Activated CD4-positive, alpha-beta memory T cell treated with anti-CD3 and anti-CD28 coated beads for 36 hours (primary cell): ENCODE measurements around the gene ARIH2. TPM values are rescaled to one million over a fixed set of nuclear protein-coding genes. Genes with fewer than 3 reads are reported as not detected.

Source experiments
- CTCF ChIA-PET: fragments of 350-600 bp; sonication (Branson Sonifier 250); formaldehyde crosslinking; loops from one replicate; lab custom pipeline; 2021; ENCODE audit warnings: antibody characterized with exemption, inconsistent platforms; lab: Charles Lee
- POLR2A ChIA-PET: fragments of 350-600 bp; sonication (Branson Sonifier 250); formaldehyde crosslinking; loops from one replicate; lab custom pipeline; 2021; ENCODE audit warnings: antibody characterized with exemption; lab: Charles Lee
- DNase-seq: peaks from one replicate; pipeline ENCODE4 v3.0.0-alpha.2; 2020
- H3K27ac Mint-ChIP-seq: one replicate; pipeline ENCODE4 v1.8.0; 2021; ENCODE audit warnings: mixed read lengths
- H3K27me3 Mint-ChIP-seq: one replicate; pipeline ENCODE4 v1.8.0; 2021; ENCODE audit warnings: mixed read lengths
- H3K36me3 Mint-ChIP-seq: one replicate; pipeline ENCODE4 v1.8.0; 2021; ENCODE audit warnings: mixed read lengths
- H3K4me1 Mint-ChIP-seq: one replicate; pipeline ENCODE4 v1.8.0; 2021; ENCODE audit warnings: low read depth, mixed read lengths
- H3K4me3 Mint-ChIP-seq: one replicate; pipeline ENCODE4 v1.8.0; 2021; ENCODE audit warnings: mild to moderate bottlenecking, mixed read lengths
- H3K9me3 Mint-ChIP-seq: one replicate; pipeline ENCODE4 v1.8.0; 2021; ENCODE audit warnings: mixed read lengths
- intact Hi-C: fragments of 100-400 bp; cut with micrococcal nuclease; formaldehyde crosslinking; loops from one replicate; pipeline ENCODE4 v1.15.1; 2023
- total RNA-seq, 2 experiments: library from RNA; stranded (reverse); gene quantifications; one replicate each; pipeline ENCODE4 v1.2.3, GENCODE V29; 2021

Gene ARIH2
- total RNA-seq, 2 experiments from 2014 or later, result 109 to 130 TPM

- Mint-ChIP-seq H3K27ac (peak overlapping the region; percentile 11), H3K9me3 (no peaks in the 10 kb centered on the region), H3K36me3 (peaks cover 21% of the 10 kb centered on the region), H3K27me3 (no peaks in the 10 kb centered on the region), H3K4me3 (no peak overlapping the region), H3K4me1 (peaks cover 29% of the 10 kb centered on the region)
- no peak for DNase-seq
- ChIA-PET CTCF (interaction anchor here (1.1 to 3.8 kb wide), 4 partner anchors 9 to 27 kb away, joined by 3 to 30 read pairs (median 14); partner anchors contain the start of genes P4HTM and WDR6), POLR2A (interaction anchor here (0.6 to 9.7 kb wide), 3 partner anchors 7 to 77 kb away, joined by 4 to 135 read pairs (median 5); partner anchors contain the start of genes QRICH1 and WDR6)
- intact Hi-C loops, result no loop called here
Measured at GRCh38 chr3:49016414-49017228, 98.0 kb downstream of the ARIH2 start.

DNA sequence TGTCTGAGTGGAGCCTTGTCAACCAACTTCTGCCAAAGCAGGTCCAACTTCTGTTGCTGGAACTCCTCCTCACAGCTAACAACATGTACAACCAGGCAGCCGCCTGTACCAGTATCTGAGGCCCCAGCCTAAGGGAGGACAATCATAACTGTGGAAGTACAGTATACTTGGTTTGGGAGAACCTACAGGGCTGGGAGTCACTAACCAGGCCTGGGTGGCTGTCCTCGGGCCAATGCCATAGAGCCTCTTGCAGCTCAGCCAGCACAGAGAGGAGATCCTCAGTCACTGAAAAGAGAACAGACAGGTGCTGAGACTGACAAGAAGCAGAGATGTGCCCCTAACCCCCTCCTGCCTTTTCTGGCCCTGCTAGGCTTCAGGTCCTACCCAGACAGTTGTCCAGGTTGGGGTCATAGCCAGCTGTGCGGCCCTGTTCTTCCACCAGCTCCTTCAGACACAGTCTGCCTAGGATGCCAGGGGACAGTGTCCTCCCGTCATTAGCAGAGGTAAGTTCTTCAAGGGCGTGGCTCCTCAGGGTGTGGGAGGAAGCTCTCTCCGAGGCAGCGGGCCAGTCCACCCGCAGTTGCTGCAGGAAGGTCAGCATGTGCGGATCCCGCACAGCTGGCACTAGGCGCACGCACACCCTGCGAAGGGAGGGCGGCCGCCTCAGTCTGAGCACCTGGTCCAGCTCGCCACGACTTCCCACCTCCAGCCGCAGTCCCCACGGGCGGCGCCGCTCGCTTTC lies 98.8 kb downstream of the ARIH2 start:
- H3K4me1 Mint-ChIP-seq, result peaks cover 29% of the 10 kb centered on the region
- peaks cover 17% of the 10 kb centered on the region for H3K36me3 Mint-ChIP-seq
- H3K4me3 Mint-ChIP-seq, result peak overlapping the region; percentile 97

DNA sequence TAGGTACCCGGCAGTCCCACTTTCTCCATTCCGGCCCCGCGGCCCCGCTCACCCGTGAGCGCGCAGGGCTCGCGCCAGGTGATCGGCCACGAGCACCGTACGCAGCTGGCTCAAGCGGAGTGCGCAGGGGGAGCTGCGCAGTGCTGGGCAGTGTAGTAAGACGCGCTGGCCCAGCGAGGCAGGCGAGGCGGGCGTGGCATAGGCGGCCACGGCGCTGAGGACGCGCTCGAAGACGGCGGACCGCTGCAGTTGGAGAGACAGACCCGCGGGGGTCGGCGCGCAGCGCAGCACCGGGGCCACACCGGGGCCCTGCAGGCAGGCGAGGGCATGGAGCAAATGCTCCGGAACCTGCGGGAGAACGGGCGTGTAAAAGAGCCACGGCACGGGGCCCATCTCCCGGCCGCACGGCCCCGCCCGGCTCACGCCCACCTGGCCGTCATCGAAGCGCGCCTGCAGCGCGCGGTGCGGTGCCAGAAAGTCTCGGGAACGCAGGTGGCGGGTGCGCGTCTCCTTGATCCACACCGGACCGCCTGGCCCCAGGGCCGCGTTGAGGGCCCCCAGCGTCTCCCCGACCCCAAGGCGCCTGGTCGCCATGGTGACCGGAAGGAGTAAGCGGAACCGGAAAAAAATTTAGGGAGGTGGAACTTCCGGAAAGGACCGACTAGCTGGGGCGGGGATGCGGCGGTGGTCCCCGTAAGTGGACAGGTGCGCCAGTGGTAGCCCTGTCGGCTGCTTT lies 99.5 kb downstream of the ARIH2 start, which contains the start of gene DALRD3:
Gene DALRD3 (minus strand): TSS at position 610 of the 736 bp plus-strand sequence. CDS start 16 bp downstream, at position 594.
- CTCF ChIA-PET, result interaction anchor here (0.9 to 3.8 kb wide), 4 partner anchors 9 to 29 kb away, joined by 3 to 30 read pairs (median 14); partner anchors contain the start of genes P4HTM and WDR6
- no peaks in the 10 kb centered on the region for H3K9me3 Mint-ChIP-seq
- intact Hi-C loops, result no loop called here
- peak; percentile 73 for DNase-seq
- POLR2A ChIA-PET, result interaction anchor here (1.5 to 9.7 kb wide), 3 partner anchors 9 to 76 kb away, joined by 5 to 135 read pairs (median 26); partner anchors contain the start of genes P4HTM, QRICH1 and WDR6
- peaks cover 24% of the 10 kb centered on the region for H3K36me3 Mint-ChIP-seq
- peak within 1 kb of the TSS; percentile 97 for H3K4me3 Mint-ChIP-seq
- no peaks in the 10 kb centered on the region for H3K27me3 Mint-ChIP-seq
- H3K4me1 Mint-ChIP-seq, result peaks cover 34% of the 10 kb centered on the region
- H3K27ac Mint-ChIP-seq, result peak within 1 kb of the TSS; percentile 86

More for the DNA sequence above, 98.8 kb downstream of the ARIH2 start:
- Mint-ChIP-seq H3K27me3 (no peaks in the 10 kb centered on the region), H3K9me3 (no peaks in the 10 kb centered on the region), H3K27ac (no peak overlapping the region)
- intact Hi-C loops, result no loop called here
- ChIA-PET POLR2A (interaction anchor here (0.6 to 9.7 kb wide), 4 partner anchors 8 to 77 kb away, joined by 4 to 135 read pairs (median 16); partner anchors contain the start of genes P4HTM, QRICH1 and WDR6), CTCF (interaction anchor here (0.9 to 3.8 kb wide), 4 partner anchors 9 to 28 kb away, joined by 3 to 30 read pairs (median 14); partner anchors contain the start of genes P4HTM and WDR6)
- peak; percentile 38 for DNase-seq

DNA sequence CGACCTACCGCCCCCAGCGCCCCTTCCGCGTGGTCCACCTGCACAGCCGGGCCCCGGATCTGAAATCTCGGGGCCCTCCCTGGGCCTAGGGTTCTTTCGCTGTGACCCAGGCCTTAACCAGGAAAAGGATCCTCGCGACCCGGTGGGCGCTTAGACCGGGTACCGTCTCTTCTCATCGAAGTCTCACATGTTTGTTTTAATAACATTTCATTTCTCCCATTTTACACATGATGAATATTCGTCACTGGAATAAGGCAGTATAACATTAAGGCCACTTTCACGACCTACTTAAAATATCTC lies 100.0 kb downstream of the ARIH2 start:
- peak overlapping the region; percentile 86 for H3K27ac Mint-ChIP-seq
- no peak for DNase-seq
- H3K36me3 Mint-ChIP-seq, result peaks cover 27% of the 10 kb centered on the region
- H3K27me3 Mint-ChIP-seq, result no peaks in the 10 kb centered on the region
- ChIA-PET CTCF (interaction anchor here (3.6 to 3.8 kb wide), 2 partner anchors 11 to 30 kb away, joined by 24 to 30 read pairs; partner anchors contain the start of genes P4HTM and WDR6), POLR2A (interaction anchor here (5.0 to 9.7 kb wide), 2 partner anchors 9 to 28 kb away, joined by 26 to 135 read pairs; partner anchors contain the start of genes P4HTM and WDR6)
- H3K9me3 Mint-ChIP-seq, result no peaks in the 10 kb centered on the region
- peaks cover 34% of the 10 kb centered on the region for H3K4me1 Mint-ChIP-seq
- intact Hi-C loops, result no loop called here
- peak overlapping the region; percentile 97 for H3K4me3 Mint-ChIP-seq

GRCh38 chr3:49019941-49020329 lies 101.3 kb downstream of the ARIH2 start:
- Mint-ChIP-seq H3K27ac (peak overlapping the region; percentile 98), H3K36me3 (peaks cover 37% of the 10 kb centered on the region), H3K4me1 (peaks cover 42% of the 10 kb centered on the region), H3K9me3 (no peaks in the 10 kb centered on the region), H3K27me3 (no peaks in the 10 kb centered on the region), H3K4me3 (peak overlapping the region; percentile 97)
- no peak for DNase-seq
- ChIA-PET POLR2A (interaction anchor here (0.5 to 9.7 kb wide), 6 partner anchors 9 to 398 kb away, joined by 3 to 135 read pairs (median 18); partner anchors contain the start of genes ARIH2, IMPDH2, P4HTM and WDR6), CTCF (interaction anchor here (1.3 to 6.3 kb wide), 4 partner anchors 9 to 74 kb away, joined by 5 to 88 read pairs (median 46); partner anchors contain the start of genes IMPDH2, P4HTM, QRICH1 and WDR6)
- intact Hi-C loops, result loop anchor here (2.0 to 10.0 kb wide), 5 partner anchors 31 to 425 kb away; partner anchors contain the start of genes IP6K2, RHOA, TCTA and USP4

- Mint-ChIP-seq H3K9me3 (no peaks in the 10 kb centered on the region), H3K36me3 (peaks cover 37% of the 10 kb centered on the region), H3K4me3 (peak overlapping the region; percentile 97), H3K27me3 (no peaks in the 10 kb centered on the region), H3K27ac (peak overlapping the region; percentile 98), H3K4me1 (peaks cover 48% of the 10 kb centered on the region)
- ChIA-PET POLR2A (interaction anchor here (0.5 to 9.7 kb wide), 9 partner anchors 8 to 397 kb away, joined by 3 to 135 read pairs (median 15); partner anchors contain the start of genes ARIH2, IMPDH2, P4HTM and QRICH1), CTCF (interaction anchor here (0.5 to 6.3 kb wide), 9 partner anchors 8 to 319 kb away, joined by 3 to 88 read pairs (median 12); partner anchors contain the start of genes ARIH2, IMPDH2, P4HTM and QRICH1)
- DNase-seq, result peak; percentile 55
- intact Hi-C loops, result loop anchor here (1.0 to 10.0 kb wide), 8 partner anchors 9 to 424 kb away; partner anchors contain the start of genes IMPDH2, IP6K2, QRICH1 and RHOA
Measured at GRCh38 chr3:49020330-49021212, 101.9 kb downstream of the ARIH2 start.

- no peaks in the 10 kb centered on the region for H3K9me3 Mint-ChIP-seq
- intact Hi-C loops, result loop anchor here (1.0 to 10.0 kb wide), 8 partner anchors 8 to 423 kb away; partner anchors contain the start of genes IMPDH2, IP6K2, QRICH1 and RHOA
- H3K36me3 Mint-ChIP-seq, result peaks cover 37% of the 10 kb centered on the region
- peaks cover 55% of the 10 kb centered on the region for H3K4me1 Mint-ChIP-seq
- CTCF ChIA-PET, result interaction anchor here (0.5 to 6.3 kb wide), 19 partner anchors 8 to 428 kb away, joined by 3 to 88 read pairs (median 5); partner anchors contain the start of genes ARIH2, IMPDH2, P4HTM and QRICH1
- DNase-seq, result peak; percentile 99
- peak overlapping the region; percentile 97 for H3K4me3 Mint-ChIP-seq
- H3K27ac Mint-ChIP-seq, result peak overlapping the region; percentile 98
- no peaks in the 10 kb centered on the region for H3K27me3 Mint-ChIP-seq
- POLR2A ChIA-PET, result interaction anchor here (0.5 to 9.7 kb wide), 11 partner anchors 8 to 652 kb away, joined by 3 to 135 read pairs (median 10); partner anchors contain the start of genes ARIH2, IMPDH2, P4HTM and QRICH1
Measured at GRCh38 chr3:49021213-49021812, 102.7 kb downstream of the ARIH2 start.

DNA sequence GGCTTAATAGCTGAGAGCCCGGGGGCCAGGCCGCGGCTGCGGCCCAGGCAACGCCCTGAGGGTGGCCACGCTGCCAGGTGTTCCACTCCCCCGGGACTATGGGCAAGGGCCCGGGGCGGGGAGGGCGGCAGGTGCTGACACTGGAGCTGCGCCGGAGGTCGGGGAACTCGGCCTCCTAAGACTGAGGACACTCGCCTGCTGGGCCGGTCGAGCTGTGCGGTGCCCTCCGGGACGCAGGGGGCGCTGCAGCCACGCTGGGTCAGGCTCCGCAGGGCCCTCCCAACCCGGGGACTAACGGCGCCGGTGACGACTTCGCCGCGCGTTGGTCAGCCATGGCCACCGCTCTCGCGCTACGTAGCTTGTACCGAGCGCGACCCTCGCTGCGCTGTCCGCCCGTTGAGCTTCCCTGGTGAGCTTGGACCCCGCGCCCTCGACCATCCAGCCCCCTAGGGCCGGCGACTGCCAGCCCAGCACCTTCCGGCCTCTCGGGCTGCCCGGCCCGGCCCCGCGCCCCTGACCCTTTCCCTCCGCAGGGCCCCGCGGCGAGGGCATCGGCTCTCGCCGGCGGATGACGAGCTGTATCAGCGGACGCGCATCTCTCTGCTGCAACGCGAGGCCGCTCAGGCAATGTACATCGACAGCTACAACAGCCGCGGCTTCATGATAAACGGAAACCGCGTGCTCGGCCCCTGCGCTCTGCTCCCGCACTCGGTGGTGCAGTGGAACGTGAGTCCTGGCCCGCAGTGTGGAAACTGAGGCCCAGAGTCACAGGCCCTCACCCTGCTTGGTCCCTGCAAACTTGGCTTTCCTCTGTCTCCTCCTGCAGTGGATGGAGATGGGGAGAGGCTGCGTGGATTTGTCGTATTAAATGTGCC lies 103.4 kb downstream of the ARIH2 start, which contains the start of gene NDUFAF3:
Gene NDUFAF3 (plus strand): TSS at position 309 of the 875 bp plus-strand sequence. CDS start 24 bp downstream, at position 333.
- POLR2A ChIA-PET, result interaction anchor here (0.5 to 9.7 kb wide), 12 partner anchors 9 to 651 kb away, joined by 3 to 135 read pairs (median 4); partner anchors contain the start of genes ARIH2, P4HTM, QRICH1 and RHOA

More for the DNA sequence above, 103.4 kb downstream of the ARIH2 start, which contains the start of gene NDUFAF3:
- peak within 1 kb of the TSS; percentile 98 for H3K27ac Mint-ChIP-seq
- CTCF ChIA-PET, result interaction anchor here (0.8 to 6.3 kb wide), 17 partner anchors 9 to 427 kb away, joined by 3 to 88 read pairs (median 5); partner anchors contain the start of genes ARIH2, P4HTM, QRICH1 and USP19
- intact Hi-C loops, result loop anchor here (1.0 to 10.0 kb wide), 8 partner anchors 7 to 423 kb away; partner anchors contain the start of genes IMPDH2, IP6K2, QRICH1 and RHOA
- H3K36me3 Mint-ChIP-seq, result peaks cover 45% of the 10 kb centered on the region
- peak; percentile 96 for DNase-seq
- H3K9me3 Mint-ChIP-seq, result no peaks in the 10 kb centered on the region
- no peaks in the 10 kb centered on the region for H3K27me3 Mint-ChIP-seq
- peaks cover 56% of the 10 kb centered on the region for H3K4me1 Mint-ChIP-seq
- H3K4me3 Mint-ChIP-seq, result peak within 1 kb of the TSS; percentile 97
